Activated T-helper 2 cell treated with anti-CD3 and anti-CD28 coated beads, Interferon-gamma antibody, Interleukin-2, Interleukin-4, amounts not matched to agents 10 μg/mL and 5 μg/mL and 100 μg/mL, durations not matched to agents 14 hours and 24 hours and 36 hours (primary cell): ENCODE results near the gene SMIM35. TPM values are rescaled to one million over a fixed set of nuclear protein-coding genes. Genes with fewer than 3 reads are reported as not detected.

Source experiments
- DNase-seq: peaks from one replicate; pipeline ENCODE4 v3.0.0; 2021; ENCODE audit warnings: low spot score
- H3K27ac Mint-ChIP-seq: one replicate; pipeline ENCODE4 v1.8.0; 2021; ENCODE audit warnings: mixed read lengths
- H3K27me3 Mint-ChIP-seq: one replicate; pipeline ENCODE4 v1.8.0; 2021; ENCODE audit warnings: low read depth, mixed read lengths
- H3K36me3 Mint-ChIP-seq: one replicate; pipeline ENCODE4 v1.8.0; 2021; ENCODE audit warnings: low read depth, mixed read lengths
- H3K4me1 Mint-ChIP-seq: one replicate; pipeline ENCODE4 v1.8.0; 2021; ENCODE audit warnings: low read depth, mixed read lengths
- H3K4me3 Mint-ChIP-seq: one replicate; pipeline ENCODE4 v1.8.0; 2021; ENCODE audit warnings: low read depth, mild to moderate bottlenecking, moderate library complexity, mixed read lengths
- H3K9me3 Mint-ChIP-seq: one replicate; pipeline ENCODE4 v1.8.0; 2021; ENCODE audit warnings: mixed read lengths
- intact Hi-C: fragments of 100-400 bp; cut with micrococcal nuclease; formaldehyde crosslinking; loops from one replicate; pipeline ENCODE4 v1.15.1; 2023
- total RNA-seq: library from RNA; stranded (reverse); gene quantifications from 2 replicates; pipeline ENCODE4 v1.2.3, GENCODE V29; 2022

Gene SMIM35
- total RNA-seq, 1 donor from 2014 or later = 1.7 TPM

DNA sequence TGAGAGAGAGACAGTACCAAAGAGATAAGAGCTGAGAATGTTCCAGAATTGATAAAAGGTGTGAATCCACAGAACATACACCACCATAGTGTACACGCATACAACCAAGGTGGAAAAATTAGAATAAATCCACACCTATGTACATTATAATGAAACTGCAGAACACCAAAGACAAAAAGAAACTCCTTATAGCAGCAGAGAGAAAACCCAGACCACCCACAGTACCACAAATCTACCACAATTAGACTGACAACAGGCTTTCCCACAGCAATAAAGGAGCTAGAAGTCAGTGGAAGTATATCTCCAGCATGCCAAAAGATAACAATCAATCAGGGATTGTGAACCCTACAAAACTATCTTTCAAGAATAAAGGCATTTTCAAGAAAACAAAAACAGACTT is 34.0 kb upstream of the SMIM35 start:
- no peak overlapping the region for H3K27ac Mint-ChIP-seq
- H3K36me3 Mint-ChIP-seq = no peaks in the 10 kb centered on the region
- H3K27me3 Mint-ChIP-seq = peaks cover 26% of the 10 kb centered on the region
- H3K9me3 Mint-ChIP-seq = peaks cover 7% of the 10 kb centered on the region
- intact Hi-C loops = no loop called here
- H3K4me3 Mint-ChIP-seq = no peak overlapping the region
- DNase-seq = no peak
- no peaks in the 10 kb centered on the region for H3K4me1 Mint-ChIP-seq

DNA sequence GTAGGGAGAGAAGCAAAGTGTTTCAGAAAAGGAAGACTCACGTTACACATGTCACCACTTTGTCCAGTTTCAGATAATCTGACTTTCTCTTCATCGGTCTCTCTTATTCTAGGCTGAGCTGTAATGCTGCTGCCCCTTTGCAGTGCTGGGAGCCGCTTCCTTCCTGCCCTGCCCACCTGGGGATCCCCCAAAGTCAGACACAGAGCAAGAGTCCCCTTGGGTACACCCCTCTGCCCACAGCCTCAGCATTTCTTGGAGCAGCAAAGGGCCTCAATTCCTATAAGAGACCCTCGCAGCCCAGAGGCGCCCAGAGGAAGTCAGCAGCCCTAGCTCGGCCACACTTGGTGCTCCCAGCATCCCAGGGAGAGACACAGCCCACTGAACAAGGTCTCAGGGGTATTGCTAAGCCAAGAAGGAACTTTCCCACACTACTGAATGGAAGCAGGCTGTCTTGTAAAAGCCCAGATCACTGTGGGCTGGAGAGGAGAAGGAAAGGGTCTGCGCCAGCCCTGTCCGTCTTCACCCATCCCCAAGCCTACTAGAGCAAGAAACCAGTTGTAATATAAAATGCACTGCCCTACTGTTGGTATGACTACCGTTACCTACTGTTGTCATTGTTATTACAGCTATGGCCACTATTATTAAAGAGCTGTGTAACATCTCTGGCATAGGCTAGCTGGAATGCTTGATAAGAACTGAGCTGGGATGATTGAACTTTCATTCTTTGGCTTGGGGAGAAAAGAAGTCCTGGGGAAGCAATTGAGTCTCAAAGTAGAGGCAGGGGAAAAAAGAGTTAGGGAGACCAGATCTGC is 31.2 kb upstream of the SMIM35 start:
- H3K27ac Mint-ChIP-seq = no peak overlapping the region
- DNase-seq = no peak
- H3K4me3 Mint-ChIP-seq = no peak overlapping the region

DNA sequence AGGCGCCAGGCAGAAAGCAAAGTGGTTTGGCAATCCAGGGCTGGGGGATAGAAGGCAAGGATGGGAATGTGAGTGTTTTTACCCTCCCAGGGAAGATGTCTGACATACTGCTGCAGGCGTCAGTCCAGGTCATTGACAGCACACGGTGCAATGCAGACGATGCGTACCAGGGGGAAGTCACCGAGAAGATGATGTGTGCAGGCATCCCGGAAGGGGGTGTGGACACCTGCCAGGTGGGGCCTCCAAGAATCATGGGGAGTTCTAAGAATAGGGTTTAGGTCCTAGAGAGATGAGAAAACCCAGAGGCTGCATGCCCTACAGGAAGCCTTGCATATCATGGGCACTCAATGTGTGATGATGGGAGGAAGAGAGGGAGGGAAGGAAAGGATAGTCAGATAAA is 28.3 kb upstream of the SMIM35 start:
- intact Hi-C loops = no loop called here
- H3K27me3 Mint-ChIP-seq = peaks cover 25% of the 10 kb centered on the region
- peaks cover 3% of the 10 kb centered on the region for H3K4me1 Mint-ChIP-seq
- no peak overlapping the region for H3K4me3 Mint-ChIP-seq
- H3K9me3 Mint-ChIP-seq = no peaks in the 10 kb centered on the region
- no peak overlapping the region for H3K27ac Mint-ChIP-seq
- H3K36me3 Mint-ChIP-seq = no peaks in the 10 kb centered on the region
- DNase-seq = no peak

More for the DNA sequence above, 31.2 kb upstream of the SMIM35 start:
- peaks cover 7% of the 10 kb centered on the region for H3K9me3 Mint-ChIP-seq
- H3K27me3 Mint-ChIP-seq = peaks cover 33% of the 10 kb centered on the region
- intact Hi-C loops = no loop called here
- H3K36me3 Mint-ChIP-seq = no peaks in the 10 kb centered on the region
- H3K4me1 Mint-ChIP-seq = peaks cover 3% of the 10 kb centered on the region

DNA sequence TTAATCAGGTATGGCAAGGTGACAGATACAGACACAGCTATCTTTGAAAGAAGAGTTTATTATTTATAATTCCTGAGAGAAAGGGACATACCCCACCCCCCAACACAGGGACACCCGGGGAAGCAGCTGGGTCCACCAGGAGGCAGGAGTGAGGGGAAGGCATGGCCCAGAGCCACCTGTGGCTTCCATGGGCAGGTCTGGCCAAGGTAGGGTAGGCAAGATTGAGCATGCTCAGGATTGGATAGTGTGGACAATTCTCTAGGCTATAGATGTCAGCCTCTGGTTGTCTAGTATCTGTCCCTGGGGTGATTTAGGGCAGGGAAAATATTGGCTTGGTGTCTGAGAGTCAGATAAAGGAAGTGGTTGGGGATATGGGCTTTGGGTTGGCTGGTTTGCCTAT is 27.5 kb upstream of the SMIM35 start:
- intact Hi-C loops = no loop called here
- H3K36me3 Mint-ChIP-seq = no peaks in the 10 kb centered on the region
- H3K27me3 Mint-ChIP-seq = peaks cover 27% of the 10 kb centered on the region
- H3K9me3 Mint-ChIP-seq = no peaks in the 10 kb centered on the region
- no peak overlapping the region for H3K27ac Mint-ChIP-seq
- peaks cover 3% of the 10 kb centered on the region for H3K4me1 Mint-ChIP-seq
- DNase-seq = no peak
- no peak overlapping the region for H3K4me3 Mint-ChIP-seq

DNA sequence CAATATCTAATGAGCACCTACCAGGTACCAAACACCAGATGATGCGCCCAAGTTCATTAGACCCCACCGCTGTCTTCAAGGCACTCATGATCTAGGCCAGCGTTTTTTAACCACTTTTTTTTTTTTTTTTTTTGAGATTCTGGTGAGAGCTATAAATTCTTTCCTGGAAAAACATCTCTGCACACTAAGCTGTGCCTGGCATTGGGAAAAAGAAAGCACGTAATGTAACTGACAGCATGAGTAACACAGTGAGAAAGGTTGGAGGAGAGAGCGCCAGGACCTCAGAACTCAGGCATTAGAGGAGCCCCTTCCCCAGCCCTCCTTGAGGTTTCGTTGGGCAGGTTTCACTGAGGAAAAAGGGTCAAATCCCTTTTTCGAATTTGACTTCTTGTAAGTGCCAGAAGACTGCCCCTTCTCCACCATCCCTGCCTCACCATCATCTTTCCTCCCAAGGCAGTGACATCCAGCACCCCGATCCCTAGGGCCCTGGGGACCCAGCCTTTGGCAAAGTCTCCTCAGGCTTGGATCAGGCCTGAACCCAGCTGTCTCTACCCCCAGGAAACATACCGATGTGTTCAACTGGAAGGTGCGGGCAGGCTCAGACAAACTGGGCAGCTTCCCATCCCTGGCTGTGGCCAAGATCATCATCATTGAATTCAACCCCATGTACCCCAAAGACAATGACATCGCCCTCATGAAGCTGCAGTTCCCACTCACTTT is 26.1 kb upstream of the SMIM35 start:
- intact Hi-C loops = no loop called here
- H3K27me3 Mint-ChIP-seq = peaks cover 19% of the 10 kb centered on the region
- no peaks in the 10 kb centered on the region for H3K36me3 Mint-ChIP-seq
- peaks cover 3% of the 10 kb centered on the region for H3K4me1 Mint-ChIP-seq
- no peak overlapping the region for H3K27ac Mint-ChIP-seq
- no peaks in the 10 kb centered on the region for H3K9me3 Mint-ChIP-seq
- DNase-seq = no peak
- no peak overlapping the region for H3K4me3 Mint-ChIP-seq

DNA sequence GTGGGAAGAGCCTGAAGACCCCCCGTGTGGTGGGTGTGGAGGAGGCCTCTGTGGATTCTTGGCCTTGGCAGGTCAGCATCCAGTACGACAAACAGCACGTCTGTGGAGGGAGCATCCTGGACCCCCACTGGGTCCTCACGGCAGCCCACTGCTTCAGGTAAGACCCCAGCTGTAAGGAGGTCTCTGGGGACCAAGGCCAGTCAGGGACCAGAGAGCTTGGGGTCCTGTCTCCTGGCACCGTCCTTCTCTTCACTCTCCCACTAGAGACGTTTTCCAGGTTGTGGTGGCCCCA is 24.9 kb upstream of the SMIM35 start:
- DNase-seq = no peak
- H3K4me1 Mint-ChIP-seq = peaks cover 3% of the 10 kb centered on the region
- no peak overlapping the region for H3K4me3 Mint-ChIP-seq
- H3K36me3 Mint-ChIP-seq = no peaks in the 10 kb centered on the region
- intact Hi-C loops = no loop called here
- no peak overlapping the region for H3K27ac Mint-ChIP-seq
- H3K27me3 Mint-ChIP-seq = peaks cover 16% of the 10 kb centered on the region
- no peaks in the 10 kb centered on the region for H3K9me3 Mint-ChIP-seq

DNA sequence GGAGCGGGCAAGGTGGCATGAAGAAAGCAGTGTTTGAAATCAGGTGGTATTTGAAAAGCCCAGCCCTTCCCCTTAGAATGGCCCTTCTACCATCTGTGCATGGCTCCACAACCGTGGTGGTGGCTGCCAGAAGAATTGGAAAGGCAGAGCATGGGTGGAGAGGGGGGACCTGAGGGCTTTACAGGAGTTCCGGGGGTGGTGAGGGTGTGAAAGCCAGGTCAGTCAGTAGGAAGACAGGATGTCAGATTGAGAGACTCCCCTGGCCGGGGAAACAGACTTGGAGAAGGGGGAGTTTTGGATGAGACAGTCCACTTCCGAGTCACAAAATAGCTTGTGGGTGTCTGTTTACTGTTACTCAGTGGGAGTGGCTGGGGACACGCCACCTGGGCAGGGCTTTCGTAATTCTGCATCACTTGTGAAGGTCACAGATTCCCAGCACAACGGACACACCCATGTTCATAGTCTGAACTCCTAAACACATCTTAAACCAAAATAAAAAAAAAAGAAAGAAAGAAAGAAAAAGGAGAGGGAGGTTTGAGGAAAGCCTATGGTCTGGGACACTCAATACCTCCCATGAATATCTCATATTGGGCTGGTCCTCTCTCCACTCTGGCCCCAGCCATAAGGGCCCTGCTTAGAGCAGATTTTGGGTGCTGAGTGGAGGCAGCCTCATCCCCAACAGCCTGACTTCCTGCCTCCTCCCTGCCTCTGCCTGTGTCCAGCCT is 24.4 kb upstream of the SMIM35 start:
- intact Hi-C loops = no loop called here
- H3K36me3 Mint-ChIP-seq = no peaks in the 10 kb centered on the region
- no peak for DNase-seq
- no peak overlapping the region for H3K27ac Mint-ChIP-seq
- peaks cover 3% of the 10 kb centered on the region for H3K4me1 Mint-ChIP-seq
- no peak overlapping the region for H3K4me3 Mint-ChIP-seq
- peaks cover 16% of the 10 kb centered on the region for H3K27me3 Mint-ChIP-seq
- no peaks in the 10 kb centered on the region for H3K9me3 Mint-ChIP-seq

DNA sequence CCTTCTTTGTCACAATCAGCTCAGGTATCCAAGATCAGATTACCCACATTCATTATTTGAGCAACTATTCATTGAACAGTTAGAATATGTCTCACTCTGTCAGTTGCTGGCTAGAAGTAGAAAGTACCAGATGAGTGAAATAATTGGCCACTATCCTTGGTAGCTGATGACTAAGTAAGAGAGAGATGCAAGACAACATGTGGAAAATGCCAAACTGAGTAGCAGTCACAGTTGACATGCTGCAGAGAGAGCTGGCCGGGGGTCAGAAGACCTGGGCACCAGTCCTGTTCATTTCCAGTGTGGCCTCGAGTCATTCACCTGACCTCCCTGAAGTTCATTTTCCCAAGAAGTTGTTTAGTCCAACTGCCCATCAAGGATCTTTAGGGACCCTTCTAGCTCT is 22.5 kb upstream of the SMIM35 start:
- H3K36me3 Mint-ChIP-seq = no peaks in the 10 kb centered on the region
- intact Hi-C loops = no loop called here
- H3K9me3 Mint-ChIP-seq = no peaks in the 10 kb centered on the region
- DNase-seq = no peak
- H3K27me3 Mint-ChIP-seq = peaks cover 17% of the 10 kb centered on the region
- no peak overlapping the region for H3K4me3 Mint-ChIP-seq
- no peak overlapping the region for H3K27ac Mint-ChIP-seq
- peaks cover 1% of the 10 kb centered on the region for H3K4me1 Mint-ChIP-seq

DNA sequence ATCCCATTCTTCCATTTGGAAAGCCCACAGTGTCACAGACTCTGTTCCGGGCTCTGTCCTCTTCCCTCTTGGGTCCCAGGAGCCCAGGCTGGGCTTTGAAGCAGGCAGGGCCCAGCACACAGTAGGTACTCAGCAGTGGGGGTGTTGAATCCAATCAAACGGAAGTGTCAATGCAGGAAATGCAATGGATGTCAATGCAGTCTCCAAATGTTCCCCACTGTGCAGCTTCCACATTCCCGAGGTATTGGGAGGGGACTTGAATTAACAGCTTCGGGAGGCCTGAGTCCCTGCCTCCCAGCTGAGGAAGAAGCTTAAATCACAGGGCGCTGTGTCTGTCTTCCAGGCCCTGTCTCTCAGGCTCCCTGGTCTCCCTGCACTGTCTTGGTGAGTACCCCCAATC is 21.8 kb upstream of the SMIM35 start:
- no peak for DNase-seq
- no peaks in the 10 kb centered on the region for H3K36me3 Mint-ChIP-seq
- no peaks in the 10 kb centered on the region for H3K4me1 Mint-ChIP-seq
- H3K9me3 Mint-ChIP-seq = no peaks in the 10 kb centered on the region
- H3K27ac Mint-ChIP-seq = no peak overlapping the region
- no peak overlapping the region for H3K4me3 Mint-ChIP-seq
- intact Hi-C loops = no loop called here
- peaks cover 17% of the 10 kb centered on the region for H3K27me3 Mint-ChIP-seq

DNA sequence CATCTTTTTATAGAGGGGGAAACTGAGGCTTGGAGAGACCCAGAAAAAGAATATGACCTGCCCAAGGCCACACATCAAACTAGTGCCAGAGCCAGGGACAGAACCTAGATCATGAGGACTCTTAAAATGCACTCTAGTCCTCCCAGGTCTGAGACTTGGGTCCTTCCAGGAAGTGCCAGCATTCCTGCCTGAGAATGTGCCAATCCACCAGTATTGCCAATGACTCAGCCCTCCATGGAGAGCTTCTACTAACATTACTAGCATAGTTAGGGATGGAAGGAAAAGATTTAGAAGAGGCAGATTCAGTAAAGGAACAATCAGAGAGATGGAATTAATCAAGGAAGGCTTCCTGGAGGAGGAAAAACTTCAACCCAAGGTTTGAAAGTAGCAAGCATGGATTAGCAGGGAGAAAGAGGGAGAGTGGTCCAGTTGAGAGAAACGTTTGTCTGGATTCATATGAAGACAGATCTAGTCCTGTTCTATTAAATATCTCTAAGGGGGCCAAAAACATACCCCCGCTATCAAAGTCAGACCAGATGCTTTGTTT is 20.1 kb upstream of the SMIM35 start:
- Mint-ChIP-seq H3K27ac (no peak overlapping the region), H3K36me3 (no peaks in the 10 kb centered on the region), H3K9me3 (no peaks in the 10 kb centered on the region), H3K27me3 (peaks cover 17% of the 10 kb centered on the region), H3K4me3 (no peak overlapping the region), H3K4me1 (no peaks in the 10 kb centered on the region)
- intact Hi-C loops = no loop called here
- no peak for DNase-seq

DNA sequence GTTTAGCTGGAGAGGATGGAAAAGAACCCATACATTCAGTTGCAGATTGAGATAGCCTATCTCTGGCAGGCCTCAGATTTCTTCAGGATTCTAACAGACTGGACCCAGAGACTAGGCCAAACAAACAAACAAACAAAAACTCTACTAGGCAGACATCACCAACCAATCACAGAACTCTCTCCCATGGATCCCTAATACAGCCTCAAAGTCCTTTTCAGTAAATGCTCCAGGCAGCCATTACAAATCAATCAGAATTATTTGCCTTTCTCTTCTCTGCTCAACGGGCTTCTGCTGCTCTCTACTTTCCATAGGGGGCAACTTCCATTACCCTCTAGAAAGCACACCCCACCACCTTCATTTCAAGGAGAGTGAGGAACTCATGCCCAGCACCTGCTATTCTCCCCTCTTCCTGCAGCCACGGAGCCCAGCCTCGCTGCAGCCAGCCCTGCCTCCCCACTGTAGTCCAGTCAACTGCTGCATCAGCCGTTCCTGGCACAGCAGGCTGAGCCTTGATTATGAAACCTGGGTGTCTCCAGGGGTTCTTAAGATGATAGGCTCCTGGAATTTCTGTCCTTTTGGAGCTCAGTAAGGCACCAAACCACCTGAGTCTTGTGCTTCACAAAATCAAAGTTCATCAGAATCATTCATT is 19.0 kb upstream of the SMIM35 start:
- intact Hi-C loops = no loop called here
- no peaks in the 10 kb centered on the region for H3K4me1 Mint-ChIP-seq
- H3K36me3 Mint-ChIP-seq = no peaks in the 10 kb centered on the region

DNA sequence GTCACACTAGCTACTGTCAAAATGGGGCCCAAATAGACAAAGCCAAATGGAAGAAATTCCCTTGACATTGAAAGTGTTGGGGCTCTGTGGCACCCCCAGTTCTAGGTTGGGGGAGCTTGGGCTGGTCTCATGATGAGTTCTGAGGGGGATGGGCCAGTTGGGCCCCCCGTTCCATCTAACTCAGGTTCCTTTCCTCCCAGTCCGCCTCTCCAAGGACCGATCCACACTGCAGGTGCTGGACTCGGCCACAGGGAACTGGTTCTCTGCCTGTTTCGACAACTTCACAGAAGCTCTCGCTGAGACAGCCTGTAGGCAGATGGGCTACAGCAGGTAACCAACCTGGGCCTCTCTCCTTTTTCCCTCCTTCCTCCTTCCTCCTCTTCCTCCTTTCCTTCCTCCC is 17.7 kb upstream of the SMIM35 start:
- Mint-ChIP-seq H3K27me3 (peaks cover 15% of the 10 kb centered on the region), H3K9me3 (no peaks in the 10 kb centered on the region), H3K4me1 (no peaks in the 10 kb centered on the region), H3K4me3 (no peak overlapping the region), H3K36me3 (no peaks in the 10 kb centered on the region), H3K27ac (no peak overlapping the region)
- no peak for DNase-seq
- intact Hi-C loops = no loop called here

More for the DNA sequence above, 19.0 kb upstream of the SMIM35 start:
- no peak overlapping the region for H3K27ac Mint-ChIP-seq
- no peak for DNase-seq
- no peaks in the 10 kb centered on the region for H3K9me3 Mint-ChIP-seq
- peaks cover 19% of the 10 kb centered on the region for H3K27me3 Mint-ChIP-seq
- no peak overlapping the region for H3K4me3 Mint-ChIP-seq
